ENCODE data around the gene CR1L.
A peak's percentile ranks its signal among the peaks of the same experiment; 100 is the strongest.
"Not testable (repeated sequence)": the region's sequence is repeated elsewhere in the genome, so short reads cannot be mapped to it uniquely, and the experiment has no call there.

Gene CR1L

GRCh38 chr1:207646944-207647579, 2.1 kb downstream of the CR1L start:
- no peak for DNase-seq

- no peak for DNase-seq
These were observed 2.9 kb downstream of the CR1L start for GRCh38 chr1:207647671-207648333.

GRCh38 chr1:207648334-207649209, 3.6 kb downstream of the CR1L start:
- DNase-seq = no peak

GRCh38 chr1:207649210-207649753, 4.3 kb downstream of the CR1L start:
- no peak for DNase-seq

GRCh38 chr1:207649865-207650580, 5.1 kb downstream of the CR1L start:
- no peak for DNase-seq

- no peak for DNase-seq
These were observed 6.7 kb downstream of the CR1L start for GRCh38 chr1:207651583-207651982.

- peak; percentile 9 to 21 for DNase-seq
These were observed 9.4 kb downstream of the CR1L start for GRCh38 chr1:207654320-207654719.

- no peak for DNase-seq
These were observed 13.5 kb downstream of the CR1L start for GRCh38 chr1:207658408-207658807.

- no peak for DNase-seq
These were observed 14.1 kb downstream of the CR1L start for GRCh38 chr1:207658904-207659485.

GRCh38 chr1:207659545-207660153, 14.7 kb downstream of the CR1L start:
- DNase-seq = no peak

GRCh38 chr1:207661420-207661819, 16.5 kb downstream of the CR1L start:
- not testable (repeated sequence) for DNase-seq

- no peak for DNase-seq
These were observed 21.4 kb downstream of the CR1L start for GRCh38 chr1:207666342-207666741.

GRCh38 chr1:207669528-207670009, 24.6 kb downstream of the CR1L start:
- no peak for DNase-seq

GRCh38 chr1:207670192-207670591, 25.3 kb downstream of the CR1L start:
- DNase-seq = no peak

GRCh38 chr1:207670997-207671396, 26.1 kb downstream of the CR1L start:
- DNase-seq = no peak

- peak; percentile 43 to 70 for DNase-seq
These were observed 27.7 kb downstream of the CR1L start for GRCh38 chr1:207672522-207673130.

GRCh38 chr1:207673399-207673798, 28.5 kb downstream of the CR1L start:
- DNase-seq = no peak

GRCh38 chr1:207676153-207676552, 31.2 kb downstream of the CR1L start:
- DNase-seq = no peak

- peak in 1 of 2 experiments; percentile 3 for DNase-seq
These were observed 35.9 kb downstream of the CR1L start for GRCh38 chr1:207680590-207681388.

GRCh38 chr1:207682872-207683434, 38.0 kb downstream of the CR1L start:
- DNase-seq = not testable (repeated sequence)

Measured in Kasumi-1 (cell line).